Activated naive CD8-positive, alpha-beta T cell treated with anti-CD3 and anti-CD28 coated beads for 36 hours (primary cell): ENCODE data around the gene FILIP1. TPM values are rescaled to one million over a fixed set of nuclear protein-coding genes. Genes with fewer than 3 reads are reported as not detected.

Experiments used
- DNase-seq: peaks from one replicate; pipeline ENCODE4 v3.0.0; 2021
- H3K27ac Mint-ChIP-seq: one replicate; pipeline ENCODE4 v1.8.0; 2022; ENCODE audit warnings: mild to moderate bottlenecking, moderate library complexity, mixed read lengths
- H3K27me3 Mint-ChIP-seq: one replicate; pipeline ENCODE4 v1.8.0; 2022; ENCODE audit warnings: mild to moderate bottlenecking, mixed read lengths
- H3K36me3 Mint-ChIP-seq: one replicate; pipeline ENCODE4 v1.8.0; 2021; ENCODE audit warnings: mild to moderate bottlenecking, mixed read lengths
- H3K4me1 Mint-ChIP-seq: one replicate; pipeline ENCODE4 v1.8.0; 2021; ENCODE audit warnings: mixed read lengths
- H3K4me3 Mint-ChIP-seq: one replicate; pipeline ENCODE4 v1.8.0; 2022; ENCODE audit warnings: mild to moderate bottlenecking, moderate library complexity, mixed read lengths
- H3K9me3 Mint-ChIP-seq: one replicate; pipeline ENCODE4 v1.8.0; 2022; ENCODE audit warnings: mixed read lengths
- total RNA-seq, 2 experiments: library from RNA; stranded (reverse); gene quantifications; one replicate each; pipeline ENCODE4 v1.2.3, GENCODE V29; 2021

The FILIP1 gene
- total RNA-seq, result not detected

GRCh38 chr6:75493400-75494064 lies at the start of gene FILIP1:
Gene FILIP1 (minus strand): TSS chr6:75493800. CDS start chr6:75414972, 78,828 bp downstream.
- no peak for DNase-seq
- Mint-ChIP-seq H3K9me3 (no peaks in the 10 kb centered on the region), H3K36me3 (no peaks in the 10 kb centered on the region), H3K27ac (no peak within 1 kb of the TSS), H3K27me3 (peaks cover 68% of the 10 kb centered on the region), H3K4me1 (peaks cover 4% of the 10 kb centered on the region), H3K4me3 (no peak within 1 kb of the TSS)

GRCh38 chr6:75543311-75543710 lies 49.7 kb upstream of the FILIP1 start:
- Mint-ChIP-seq H3K27ac (no peak overlapping the region), H3K36me3 (no peaks in the 10 kb centered on the region), H3K9me3 (peaks cover 1% of the 10 kb centered on the region), H3K4me3 (no peak overlapping the region), H3K4me1 (no peaks in the 10 kb centered on the region), H3K27me3 (peaks cover 11% of the 10 kb centered on the region)
- no peak for DNase-seq

- H3K36me3 Mint-ChIP-seq, result peaks cover 1% of the 10 kb centered on the region
- H3K27me3 Mint-ChIP-seq, result peaks cover 21% of the 10 kb centered on the region
- H3K4me3 Mint-ChIP-seq, result no peak overlapping the region
- no peak overlapping the region for H3K27ac Mint-ChIP-seq
- DNase-seq, result no peak
- H3K4me1 Mint-ChIP-seq, result no peaks in the 10 kb centered on the region
- peaks cover 3% of the 10 kb centered on the region for H3K9me3 Mint-ChIP-seq
Measured at GRCh38 chr6:75539136-75539535, 45.5 kb upstream of the FILIP1 start.

- H3K27me3 Mint-ChIP-seq, result peaks cover 17% of the 10 kb centered on the region
- no peak for DNase-seq
- H3K9me3 Mint-ChIP-seq, result peaks cover 1% of the 10 kb centered on the region
- no peaks in the 10 kb centered on the region for H3K4me1 Mint-ChIP-seq
- H3K4me3 Mint-ChIP-seq, result no peak overlapping the region
- H3K36me3 Mint-ChIP-seq, result peaks cover 1% of the 10 kb centered on the region
- H3K27ac Mint-ChIP-seq, result no peak overlapping the region
Measured at GRCh38 chr6:75532521-75532920, 38.9 kb upstream of the FILIP1 start.

- Mint-ChIP-seq H3K36me3 (peaks cover 1% of the 10 kb centered on the region), H3K27ac (no peak overlapping the region), H3K27me3 (peaks cover 20% of the 10 kb centered on the region), H3K4me3 (no peak overlapping the region), H3K9me3 (peaks cover 1% of the 10 kb centered on the region), H3K4me1 (no peaks in the 10 kb centered on the region)
- no peak for DNase-seq
Measured at GRCh38 chr6:75531174-75531573, 37.6 kb upstream of the FILIP1 start.

- no peak overlapping the region for H3K27ac Mint-ChIP-seq
Measured at GRCh38 chr6:75530696-75531095, 37.1 kb upstream of the FILIP1 start.

GRCh38 chr6:75528423-75528822 lies 34.8 kb upstream of the FILIP1 start:
- H3K36me3 Mint-ChIP-seq, result no peaks in the 10 kb centered on the region
- no peak overlapping the region for H3K4me3 Mint-ChIP-seq
- H3K9me3 Mint-ChIP-seq, result no peaks in the 10 kb centered on the region
- H3K27me3 Mint-ChIP-seq, result peaks cover 11% of the 10 kb centered on the region
- H3K27ac Mint-ChIP-seq, result no peak overlapping the region
- no peaks in the 10 kb centered on the region for H3K4me1 Mint-ChIP-seq
- no peak for DNase-seq

More at GRCh38 chr6:75530696-75531095, 37.1 kb upstream of the FILIP1 start:
- H3K27me3 Mint-ChIP-seq, result peaks cover 20% of the 10 kb centered on the region
- H3K36me3 Mint-ChIP-seq, result peaks cover 1% of the 10 kb centered on the region
- H3K4me3 Mint-ChIP-seq, result no peak overlapping the region
- peaks cover 1% of the 10 kb centered on the region for H3K9me3 Mint-ChIP-seq
- no peaks in the 10 kb centered on the region for H3K4me1 Mint-ChIP-seq
- DNase-seq, result no peak

- no peaks in the 10 kb centered on the region for H3K9me3 Mint-ChIP-seq
- H3K36me3 Mint-ChIP-seq, result no peaks in the 10 kb centered on the region
- H3K27ac Mint-ChIP-seq, result no peak overlapping the region
- no peaks in the 10 kb centered on the region for H3K4me1 Mint-ChIP-seq
- H3K4me3 Mint-ChIP-seq, result no peak overlapping the region
- H3K27me3 Mint-ChIP-seq, result peaks cover 10% of the 10 kb centered on the region
- peak; percentile 26 for DNase-seq
Measured at GRCh38 chr6:75526502-75527127, 33.0 kb upstream of the FILIP1 start.

- H3K9me3 Mint-ChIP-seq, result no peaks in the 10 kb centered on the region
- H3K4me1 Mint-ChIP-seq, result no peaks in the 10 kb centered on the region
- no peak for DNase-seq
- H3K27ac Mint-ChIP-seq, result no peak overlapping the region
- H3K36me3 Mint-ChIP-seq, result no peaks in the 10 kb centered on the region
- no peak overlapping the region for H3K4me3 Mint-ChIP-seq
- peaks cover 10% of the 10 kb centered on the region for H3K27me3 Mint-ChIP-seq
Measured at GRCh38 chr6:75525682-75526081, 32.1 kb upstream of the FILIP1 start.

GRCh38 chr6:75524322-75524972 lies 30.8 kb upstream of the FILIP1 start:
- no peaks in the 10 kb centered on the region for H3K4me1 Mint-ChIP-seq
- no peaks in the 10 kb centered on the region for H3K9me3 Mint-ChIP-seq
- H3K4me3 Mint-ChIP-seq, result no peak overlapping the region
- peaks cover 10% of the 10 kb centered on the region for H3K27me3 Mint-ChIP-seq
- no peaks in the 10 kb centered on the region for H3K36me3 Mint-ChIP-seq
- no peak overlapping the region for H3K27ac Mint-ChIP-seq
- no peak for DNase-seq

- Mint-ChIP-seq H3K9me3 (no peaks in the 10 kb centered on the region), H3K4me3 (no peak overlapping the region), H3K4me1 (no peaks in the 10 kb centered on the region), H3K27me3 (no peaks in the 10 kb centered on the region), H3K27ac (no peak overlapping the region), H3K36me3 (no peaks in the 10 kb centered on the region)
- no peak for DNase-seq
Measured at GRCh38 chr6:75516757-75517156, 23.2 kb upstream of the FILIP1 start.

GRCh38 chr6:75512591-75512990 lies 19.0 kb upstream of the FILIP1 start:
- H3K4me3 Mint-ChIP-seq, result no peak overlapping the region
- no peak overlapping the region for H3K27ac Mint-ChIP-seq
- H3K4me1 Mint-ChIP-seq, result no peaks in the 10 kb centered on the region
- H3K27me3 Mint-ChIP-seq, result no peaks in the 10 kb centered on the region
- H3K36me3 Mint-ChIP-seq, result no peaks in the 10 kb centered on the region
- H3K9me3 Mint-ChIP-seq, result no peaks in the 10 kb centered on the region
- DNase-seq, result no peak

- Mint-ChIP-seq H3K4me1 (no peaks in the 10 kb centered on the region), H3K36me3 (no peaks in the 10 kb centered on the region), H3K27me3 (peaks cover 3% of the 10 kb centered on the region), H3K27ac (no peak overlapping the region), H3K4me3 (no peak overlapping the region), H3K9me3 (no peaks in the 10 kb centered on the region)
- DNase-seq, result no peak
Measured at GRCh38 chr6:75505424-75505823, 11.8 kb upstream of the FILIP1 start.

- H3K9me3 Mint-ChIP-seq, result no peaks in the 10 kb centered on the region
- H3K27ac Mint-ChIP-seq, result no peak overlapping the region
- H3K27me3 Mint-ChIP-seq, result peaks cover 5% of the 10 kb centered on the region
- no peak for DNase-seq
- no peaks in the 10 kb centered on the region for H3K4me1 Mint-ChIP-seq
- H3K4me3 Mint-ChIP-seq, result no peak overlapping the region
- no peaks in the 10 kb centered on the region for H3K36me3 Mint-ChIP-seq
Measured at GRCh38 chr6:75504465-75505222, 11.0 kb upstream of the FILIP1 start.

GRCh38 chr6:75503291-75503690 lies 9.7 kb upstream of the FILIP1 start:
- no peak overlapping the region for H3K4me3 Mint-ChIP-seq
- H3K27me3 Mint-ChIP-seq, result peaks cover 6% of the 10 kb centered on the region
- no peaks in the 10 kb centered on the region for H3K4me1 Mint-ChIP-seq
- no peak overlapping the region for H3K27ac Mint-ChIP-seq
- no peak for DNase-seq
- no peaks in the 10 kb centered on the region for H3K9me3 Mint-ChIP-seq
- no peaks in the 10 kb centered on the region for H3K36me3 Mint-ChIP-seq
